ENCODE data around the gene ZNF765.
"Not testable (repeated sequence)": the region's sequence is repeated elsewhere in the genome, so short reads cannot be mapped to it uniquely, and the experiment has no call there.

Gene ZNF765

GRCh38 chr19:53475470-53475869 is 80.5 kb downstream of the ZNF765 start:
- H3K4me1 ChIP-seq (ENCODE audit: control insufficient read depth, insufficient read depth, low read length); H3K9me3 ChIP-seq (ENCODE audit: control insufficient read depth, insufficient read depth, low read depth, low read length); H3K4me3 ChIP-seq (ENCODE audit: low read depth, low read length); H3K27ac ChIP-seq (ENCODE audit: extremely low read depth, low read depth, low read length); POLR2A ChIA-PET: not testable (repeated sequence)
- CTCF ChIA-PET = interaction anchor here (0.7 to 1.1 kb wide), 2 partner anchors 50 to 183 kb away, joined by 3 to 4 read pairs; no protein-coding TSS in a partner anchor
- H3K36me3 ChIP-seq (ENCODE audit: control insufficient read depth in 2 of 2, insufficient read depth in 1 of 2, low read length in 2 of 2) = peaks cover 6 to 19% of the 10 kb centered on the region in 2 experiments; a peak in 2 of 3 replicates

Measured in HEK293 (cell line).